GM19239 (cell line): ENCODE data around the gene SELENOO.
"Not testable (repeated sequence)": the region's sequence is repeated elsewhere in the genome, so short reads cannot be mapped to it uniquely, and the experiment has no call there.

Experiments
- DNase-seq: peaks from one replicate; pipeline ENCODE4 v3.0.0; 2011; ENCODE audit warnings: low spot score; ENCODE audit not compliant: insufficient read length
- FAIRE-seq: peaks from 2 replicates; lab custom pipeline; 2011; peaks lifted over from hg19 to GRCh38; lab: Jason Lieb, UNC

Gene SELENOO

GRCh38 chr22:50200461-50201190 lies at the start of gene SELENOO:
SELENOO (plus strand) TSS chr22:50201011; CDS start chr22:50201037, 26 bp downstream.
- DNase-seq (peak; percentile 100), FAIRE-seq (peak; percentile 28)

- FAIRE-seq, result no peak
- DNase-seq, result no peak
Observed at GRCh38 chr22:50151571-50152537, 49.0 kb upstream of the SELENOO start.

- FAIRE-seq (no peak), DNase-seq (no peak)
Observed at GRCh38 chr22:50153056-50153755, 47.6 kb upstream of the SELENOO start.

- no peak for FAIRE-seq
- no peak for DNase-seq
Observed at GRCh38 chr22:50153756-50154140, 47.1 kb upstream of the SELENOO start.

GRCh38 chr22:50157709-50158375 lies 43.0 kb upstream of the SELENOO start:
- FAIRE-seq (no peak), DNase-seq (no peak)

- DNase-seq (no peak), FAIRE-seq (no peak)
Observed at GRCh38 chr22:50160947-50161346, 39.9 kb upstream of the SELENOO start.

GRCh38 chr22:50161508-50162390 lies 39.1 kb upstream of the SELENOO start:
- FAIRE-seq, result no peak
- no peak for DNase-seq

GRCh38 chr22:50162391-50162956 lies 38.3 kb upstream of the SELENOO start:
- DNase-seq (no peak), FAIRE-seq (no peak)

GRCh38 chr22:50165436-50166123 lies 35.2 kb upstream of the SELENOO start:
- DNase-seq (no peak), FAIRE-seq (no peak)

- DNase-seq, result no peak
- FAIRE-seq, result no peak
Observed at GRCh38 chr22:50167689-50168489, 32.9 kb upstream of the SELENOO start.

- FAIRE-seq, DNase-seq: not testable (repeated sequence)
Observed at GRCh38 chr22:50168490-50169180, 32.2 kb upstream of the SELENOO start.

GRCh38 chr22:50169181-50169759 lies 31.5 kb upstream of the SELENOO start:
- DNase-seq (no peak), FAIRE-seq (no peak)

- DNase-seq, result no peak
- FAIRE-seq, result no peak
Observed at GRCh38 chr22:50169774-50170341, 31.0 kb upstream of the SELENOO start.

- FAIRE-seq, result no peak
- no peak for DNase-seq
Observed at GRCh38 chr22:50170453-50171318, 30.1 kb upstream of the SELENOO start, which contains the start of gene PANX2. PANX2 (plus strand) TSS chr22:50170731; CDS start chr22:50170731, 0 bp downstream.

- DNase-seq (no peak), FAIRE-seq (no peak)
Observed at GRCh38 chr22:50171319-50171964, 29.4 kb upstream of the SELENOO start.
